HUES6 (cell line): ENCODE data around the gene OXCT1.

Source experiments
- H3K27ac ChIP-seq: 2 replicates; pipeline ENCODE4 v1.7.0; 2013; ENCODE audit warnings: low read depth, mild to moderate bottlenecking, low read length, inconsistent platforms
- H3K27me3 ChIP-seq: 2 replicates; pipeline ENCODE4 v1.6.1; 2013; ENCODE audit warnings: low read length; ENCODE audit not compliant: control insufficient read depth, insufficient read depth
- H3K36me3 ChIP-seq: 2 replicates; pipeline ENCODE4 v1.6.1; 2013; ENCODE audit warnings: low read length; ENCODE audit not compliant: control insufficient read depth, insufficient read depth
- H3K4me1 ChIP-seq: 2 replicates; pipeline ENCODE4 v1.6.1; 2013; ENCODE audit warnings: low read length; ENCODE audit not compliant: control insufficient read depth, insufficient read depth
- H3K4me3 ChIP-seq: 2 replicates; pipeline ENCODE4 v1.5.1; 2013; ENCODE audit warnings: low read depth, low read length
- H3K9ac ChIP-seq: one replicate; pipeline ENCODE4 v1.6.1; 2013; ENCODE audit warnings: mild to moderate bottlenecking, low read length
- H3K9me3 ChIP-seq: 2 replicates; pipeline ENCODE4 v1.6.1; 2013; ENCODE audit warnings: low read depth, low read length; ENCODE audit not compliant: control insufficient read depth, insufficient read depth

The OXCT1 gene

DNA sequence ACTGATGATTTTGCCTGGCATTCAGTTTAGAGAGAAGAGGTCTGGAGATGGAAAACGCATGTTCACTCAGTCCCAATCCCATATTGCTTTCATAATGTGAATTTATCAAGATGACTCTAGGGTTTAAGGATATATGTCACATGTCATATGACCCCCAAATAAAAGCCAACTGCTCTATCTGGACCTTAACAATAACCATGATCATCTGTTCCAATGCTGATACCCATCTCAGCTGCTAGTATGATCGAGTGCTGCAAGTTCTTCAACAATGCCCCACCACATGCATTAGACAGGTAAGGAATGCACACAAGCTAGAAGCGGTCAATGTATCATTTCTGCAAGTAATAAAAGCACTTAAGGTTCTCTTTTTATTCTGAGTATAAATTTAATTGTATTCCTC lies 91.8 kb downstream of the OXCT1 start:
- Histone ChIP-seq H3K27me3 (no peaks in the 10 kb centered on the region), H3K27ac (no peak overlapping the region), H3K36me3 (no peaks in the 10 kb centered on the region), H3K9ac (no peak overlapping the region), H3K4me1 (peaks cover 7% of the 10 kb centered on the region), H3K4me3 (no peak overlapping the region), H3K9me3 (no peaks in the 10 kb centered on the region)

DNA sequence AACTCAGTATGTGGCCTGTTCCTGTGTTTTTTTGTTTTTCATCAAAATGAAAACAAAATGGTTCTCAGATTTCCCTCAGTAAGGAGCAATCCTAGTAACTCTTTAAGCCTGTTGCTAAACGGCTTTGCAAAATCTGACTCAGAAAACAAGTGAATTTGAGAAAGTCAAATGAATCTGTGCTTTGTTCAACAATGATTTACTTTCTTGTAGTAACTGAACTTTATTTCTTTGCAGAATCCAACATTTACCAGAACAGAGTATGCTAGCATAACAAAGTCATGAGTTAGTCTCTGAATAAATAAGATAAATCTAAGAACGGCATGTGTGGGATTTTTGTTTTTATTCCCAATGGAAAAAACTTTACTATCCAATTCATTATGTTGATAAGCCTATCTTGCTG lies 93.8 kb downstream of the OXCT1 start:
- Histone ChIP-seq H3K27me3 (no peaks in the 10 kb centered on the region), H3K9ac (no peak overlapping the region), H3K4me1 (peaks cover 7% of the 10 kb centered on the region), H3K9me3 (no peaks in the 10 kb centered on the region), H3K27ac (no peak overlapping the region), H3K4me3 (no peak overlapping the region), H3K36me3 (no peaks in the 10 kb centered on the region)

DNA sequence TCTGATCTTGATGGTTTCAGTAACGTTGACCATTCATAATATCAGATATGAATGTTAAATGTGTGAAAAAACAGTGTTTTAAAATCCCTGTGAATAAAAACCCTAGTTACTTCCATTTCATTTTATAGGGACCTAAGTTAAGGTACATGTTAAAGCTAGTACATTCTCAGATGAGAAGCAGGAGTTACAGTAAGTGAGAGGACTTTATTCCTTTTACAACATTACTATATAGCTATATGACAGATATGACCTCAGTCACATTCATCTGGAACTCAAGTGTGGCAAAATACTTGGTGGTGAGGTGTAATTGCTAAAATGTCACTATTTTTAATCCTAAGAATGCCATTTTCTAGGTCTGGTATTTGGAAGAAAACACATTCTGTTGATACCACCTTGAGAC lies 96.4 kb downstream of the OXCT1 start:
- no peaks in the 10 kb centered on the region for H3K36me3 ChIP-seq
- peaks cover 7% of the 10 kb centered on the region for H3K4me1 ChIP-seq
- no peak overlapping the region for H3K27ac ChIP-seq
- H3K9ac ChIP-seq, result no peak overlapping the region
- H3K27me3 ChIP-seq, result no peaks in the 10 kb centered on the region
- no peak overlapping the region for H3K4me3 ChIP-seq
- H3K9me3 ChIP-seq, result no peaks in the 10 kb centered on the region

DNA sequence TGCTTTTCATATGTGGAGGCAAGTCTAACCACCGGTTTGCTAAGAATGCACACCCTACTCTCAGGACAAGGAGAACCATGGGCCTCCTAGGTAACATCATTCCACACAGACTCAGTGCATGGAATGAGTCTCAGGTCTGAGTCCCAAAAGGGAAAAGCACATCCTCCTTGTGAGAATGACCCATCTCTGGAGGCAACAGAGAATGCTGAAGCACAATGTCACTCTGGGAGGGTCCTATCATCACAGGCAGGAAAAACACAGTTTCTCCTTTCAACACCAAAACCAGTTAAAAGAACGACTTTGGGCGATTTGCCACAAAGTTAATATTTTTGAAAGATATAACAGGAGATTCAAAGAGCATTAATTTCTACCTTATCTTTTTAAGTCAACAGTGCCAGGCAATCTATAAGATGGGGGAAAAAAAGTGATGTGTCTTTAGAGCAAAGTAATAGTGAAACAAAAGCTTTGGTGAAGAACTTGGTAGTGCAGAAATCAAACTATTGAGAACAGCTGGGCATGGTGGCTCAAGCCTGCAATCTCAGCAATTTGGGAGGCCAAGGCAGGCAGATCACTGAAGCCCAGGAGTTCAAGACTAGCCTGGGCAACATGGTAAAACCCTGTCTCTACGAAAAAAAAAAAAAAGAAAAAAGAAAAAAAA lies 97.3 kb downstream of the OXCT1 start:
- Histone ChIP-seq H3K36me3 (no peaks in the 10 kb centered on the region), H3K9me3 (no peaks in the 10 kb centered on the region), H3K27ac (no peak overlapping the region), H3K9ac (no peak overlapping the region), H3K4me3 (no peak overlapping the region), H3K27me3 (no peaks in the 10 kb centered on the region), H3K4me1 (peaks cover 7% of the 10 kb centered on the region)

DNA sequence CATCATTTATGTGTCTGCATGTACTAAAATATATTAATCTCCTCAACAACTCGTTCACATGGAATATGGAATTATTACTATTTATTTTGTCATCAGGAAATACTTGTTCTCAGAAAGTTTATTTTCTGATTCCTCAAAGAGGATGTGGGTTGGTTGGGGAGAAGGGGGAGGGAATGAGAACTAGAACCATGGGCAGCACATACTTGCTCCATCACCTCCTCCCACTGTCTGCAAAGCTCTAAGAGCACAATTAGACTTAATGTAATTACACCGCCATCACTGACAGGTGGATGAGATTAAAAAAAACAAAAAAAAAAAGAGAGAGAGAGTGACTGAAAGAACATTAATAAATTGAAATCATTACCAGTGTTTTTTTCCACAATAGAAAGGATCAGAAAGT lies 98.2 kb downstream of the OXCT1 start:
- peaks cover 7% of the 10 kb centered on the region for H3K4me1 ChIP-seq
- H3K27ac ChIP-seq, result no peak overlapping the region
- no peaks in the 10 kb centered on the region for H3K9me3 ChIP-seq
- no peak overlapping the region for H3K4me3 ChIP-seq
- H3K27me3 ChIP-seq, result no peaks in the 10 kb centered on the region
- no peak overlapping the region for H3K9ac ChIP-seq
- H3K36me3 ChIP-seq, result no peaks in the 10 kb centered on the region

DNA sequence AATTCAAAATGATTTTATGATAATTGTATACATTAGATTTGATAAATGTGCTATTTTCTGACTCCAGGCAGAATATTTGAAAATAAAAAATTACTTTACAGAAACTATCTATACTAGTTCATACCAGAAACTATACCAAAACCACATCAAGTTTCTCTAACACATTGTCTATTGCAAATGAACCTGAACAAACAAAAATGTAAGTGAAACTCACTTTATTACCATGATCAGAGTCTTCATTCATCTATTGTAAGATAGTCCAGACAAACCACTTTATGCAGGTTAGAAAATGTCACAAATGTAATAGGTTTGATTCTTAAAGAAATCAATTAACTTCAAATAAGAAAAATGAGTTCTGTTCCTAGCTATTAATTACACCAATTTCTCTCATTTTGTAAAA lies 99.4 kb downstream of the OXCT1 start:
- Histone ChIP-seq H3K4me3 (no peak overlapping the region), H3K36me3 (no peaks in the 10 kb centered on the region), H3K9ac (no peak overlapping the region), H3K9me3 (no peaks in the 10 kb centered on the region), H3K27ac (no peak overlapping the region), H3K27me3 (no peaks in the 10 kb centered on the region), H3K4me1 (peaks cover 4% of the 10 kb centered on the region; the same call in 1 of the 2 replicates)

DNA sequence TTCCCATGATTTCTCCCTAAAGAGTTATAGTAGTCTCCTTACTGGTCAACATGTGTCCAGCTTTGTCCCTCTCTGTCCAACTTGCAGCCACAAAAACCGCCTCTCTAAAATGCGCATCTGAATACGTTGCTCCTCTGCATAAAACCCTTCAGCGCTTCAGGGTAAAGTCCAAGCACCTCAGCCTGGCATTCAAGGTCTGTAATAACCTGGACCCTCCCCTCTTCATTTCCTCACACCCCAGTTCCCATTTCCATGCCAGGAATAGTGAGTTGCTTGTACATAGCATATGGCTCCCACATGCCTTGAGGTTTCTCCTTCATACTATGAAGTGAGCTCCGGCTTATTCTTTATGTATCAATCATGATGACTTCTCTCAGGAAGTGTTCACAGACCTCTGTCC lies 101.5 kb downstream of the OXCT1 start:
- H3K9me3 ChIP-seq, result no peaks in the 10 kb centered on the region
- no peak overlapping the region for H3K4me3 ChIP-seq
- no peaks in the 10 kb centered on the region for H3K4me1 ChIP-seq
- no peak overlapping the region for H3K9ac ChIP-seq
- no peak overlapping the region for H3K27ac ChIP-seq
- no peaks in the 10 kb centered on the region for H3K36me3 ChIP-seq
- no peaks in the 10 kb centered on the region for H3K27me3 ChIP-seq

DNA sequence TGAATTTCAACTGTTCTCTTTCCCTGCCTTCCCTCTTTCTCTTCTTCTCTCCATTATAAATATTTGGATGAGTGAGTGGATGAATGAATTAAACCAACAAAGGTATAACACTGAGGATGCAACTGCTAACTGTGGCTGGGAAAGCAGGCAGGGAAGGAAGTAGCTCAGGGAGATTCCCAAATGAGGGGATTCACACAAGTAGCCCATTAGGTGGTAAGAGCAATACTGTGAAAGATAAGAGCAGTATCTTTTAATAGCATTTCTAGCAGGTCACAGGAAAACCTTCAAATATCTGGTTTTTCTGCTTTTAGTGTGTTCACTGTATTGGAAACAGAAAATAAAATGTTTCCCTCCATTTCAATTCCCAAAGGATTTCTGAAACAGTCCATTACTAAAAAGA lies 105.6 kb downstream of the OXCT1 start:
- Histone ChIP-seq H3K27me3 (no peaks in the 10 kb centered on the region), H3K9ac (no peak overlapping the region), H3K4me3 (no peak overlapping the region), H3K9me3 (no peaks in the 10 kb centered on the region), H3K4me1 (no peaks in the 10 kb centered on the region), H3K27ac (no peak overlapping the region), H3K36me3 (no peaks in the 10 kb centered on the region)

DNA sequence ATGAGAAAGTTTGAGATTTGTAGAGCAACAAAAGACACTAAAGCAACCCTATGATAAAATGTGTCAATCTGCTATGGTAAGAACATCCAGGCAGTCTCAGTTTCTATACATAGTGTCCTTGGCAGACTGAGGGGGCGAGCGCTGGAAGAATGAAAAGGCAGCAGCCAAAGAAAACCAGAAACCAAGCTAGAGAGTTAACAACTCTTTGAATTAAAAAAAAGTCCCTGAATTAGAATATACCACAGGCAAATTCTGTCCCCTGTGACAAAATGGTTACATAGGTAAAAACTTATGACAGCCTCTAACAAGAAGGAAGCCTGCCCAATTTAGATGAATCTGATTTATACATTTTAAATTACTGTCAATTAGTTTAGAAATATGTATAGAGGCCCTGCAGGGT lies 106.7 kb downstream of the OXCT1 start:
- Histone ChIP-seq H3K36me3 (peaks cover 5% of the 10 kb centered on the region; the same call in 1 of the 2 replicates), H3K9ac (no peak overlapping the region), H3K27ac (no peak overlapping the region)

DNA sequence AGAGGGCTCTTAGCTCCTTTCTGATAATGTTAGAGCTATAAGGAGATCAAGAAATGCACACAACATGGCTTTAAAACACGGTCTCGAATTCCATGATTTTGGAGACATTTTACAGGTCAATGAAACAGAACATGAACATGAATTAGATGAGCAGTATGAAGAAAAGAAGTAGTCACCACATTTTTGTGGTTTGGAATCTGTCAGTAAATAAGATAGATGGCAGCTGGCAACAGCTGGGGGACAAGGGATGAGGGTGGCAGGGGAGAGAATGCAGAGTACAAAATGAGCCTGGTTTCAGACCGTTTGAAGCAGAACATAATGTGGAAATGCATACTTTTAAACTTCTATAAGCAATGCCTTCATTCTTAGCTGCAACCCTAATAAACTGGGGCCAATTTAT lies 107.1 kb downstream of the OXCT1 start:
- H3K9ac ChIP-seq, result no peak overlapping the region
- H3K27ac ChIP-seq, result no peak overlapping the region
- H3K27me3 ChIP-seq, result no peaks in the 10 kb centered on the region

More for the DNA sequence above, 106.7 kb downstream of the OXCT1 start:
- Histone ChIP-seq H3K27me3 (no peaks in the 10 kb centered on the region), H3K4me3 (no peak overlapping the region), H3K4me1 (no peaks in the 10 kb centered on the region), H3K9me3 (no peaks in the 10 kb centered on the region)

DNA sequence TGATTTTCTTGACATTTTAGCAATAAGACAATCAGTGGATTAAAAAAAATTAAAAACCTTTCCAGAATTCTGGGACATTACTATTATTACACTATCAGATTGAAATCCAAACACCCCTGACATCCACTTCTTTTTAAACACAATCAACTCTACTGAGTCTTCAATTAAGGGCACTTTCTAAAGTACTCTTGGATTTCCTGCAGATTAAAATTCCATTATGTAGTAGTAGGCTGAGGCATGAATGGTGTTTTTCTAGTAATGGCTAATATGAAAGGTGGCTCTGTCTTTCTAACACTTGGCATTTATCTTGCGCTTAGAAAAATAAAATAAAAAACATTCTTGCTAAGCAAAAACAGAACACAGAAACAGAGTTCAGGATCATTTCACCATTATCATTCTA lies 107.8 kb downstream of the OXCT1 start:
- H3K4me1 ChIP-seq, result no peaks in the 10 kb centered on the region
- H3K36me3 ChIP-seq, result peaks cover 5% of the 10 kb centered on the region; the same call in 1 of the 2 replicates
- no peak overlapping the region for H3K27ac ChIP-seq
- no peak overlapping the region for H3K9ac ChIP-seq
- H3K4me3 ChIP-seq, result no peak overlapping the region
- no peaks in the 10 kb centered on the region for H3K27me3 ChIP-seq
- H3K9me3 ChIP-seq, result no peaks in the 10 kb centered on the region

More for the DNA sequence above, 107.1 kb downstream of the OXCT1 start:
- Histone ChIP-seq H3K36me3 (peaks cover 5% of the 10 kb centered on the region; the same call in 1 of the 2 replicates), H3K9me3 (no peaks in the 10 kb centered on the region), H3K4me1 (no peaks in the 10 kb centered on the region), H3K4me3 (no peak overlapping the region)
